GM12878 (cell line): ENCODE results near the gene TMEM272. TPM values are rescaled to one million over a fixed set of nuclear protein-coding genes. Genes with fewer than 3 reads are reported as not detected.

Experiments
- ETV6 ChIP-seq, 2 experiments: fragments of 450-650 bp in 1 of 2; IDR thresholded peaks in 1 of 2; conservative IDR thresholded peaks in 1 of 2; 2 replicates each; pipeline ENCODE4 v1.6.1; 2014; ENCODE audit warnings: antibody characterized with exemption in 1 of 2, borderline replicate concordance in 1 of 2, low read depth in 1 of 2, mild to moderate bottlenecking in 1 of 2, moderate library complexity in 1 of 2
- GABPA ChIP-seq: IDR thresholded peaks from 2 replicates; pipeline ENCODE4 v1.6.1; 2014; ENCODE audit warnings: antibody characterized with exemption, low read depth, mild to moderate bottlenecking, inconsistent platforms
- GATAD2B ChIP-seq: fragments of 450-650 bp; conservative IDR thresholded peaks from 2 replicates; pipeline ENCODE4 v1.6.1; 2017; ENCODE audit warnings: low read depth, mild to moderate bottlenecking, moderate library complexity
- IRF4 ChIP-seq: IDR thresholded peaks from 2 replicates; pipeline ENCODE4 v1.6.1; 2011; ENCODE audit warnings: low read depth, low read length
- JUND ChIP-seq: IDR thresholded peaks from 2 replicates; pipeline ENCODE4 v1.6.1; 2012; ENCODE audit warnings: low read depth, mild to moderate bottlenecking, low read length, improper control_type of control experiment, moderate library complexity
- KAT2A ChIP-seq: conservative IDR thresholded peaks from 2 replicates; pipeline ENCODE4 v1.6.1; 2011; ENCODE audit warnings: low read depth, low read length; ENCODE audit not compliant: control insufficient read depth
- NFIC ChIP-seq: IDR thresholded peaks from 2 replicates; pipeline ENCODE4 v1.6.1; 2012; ENCODE audit warnings: low read depth, mild to moderate bottlenecking, inconsistent platforms, low read length, moderate library complexity
- NFXL1 ChIP-seq: fragments of 450-650 bp; IDR thresholded peaks from 2 replicates; pipeline ENCODE4 v1.6.1; 2017; ENCODE audit warnings: antibody characterized with exemption, mild to moderate bottlenecking, borderline replicate concordance
- NR2C1 ChIP-seq: fragments of 450-650 bp; IDR thresholded peaks from 2 replicates; pipeline ENCODE4 v1.6.1; 2017; ENCODE audit warnings: antibody characterized with exemption, mild to moderate bottlenecking, moderate library complexity
- NR2F1 ChIP-seq: fragments of 450-650 bp; conservative IDR thresholded peaks from 2 replicates; pipeline ENCODE4 v1.6.1; 2017; ENCODE audit warnings: mild to moderate bottlenecking
- PAX5 ChIP-seq: IDR thresholded peaks from 2 replicates; pipeline ENCODE4 v1.6.1; 2011; ENCODE audit warnings: low read depth, low read length, borderline replicate concordance
- RAD51 ChIP-seq: fragments of 450-650 bp; IDR thresholded peaks from 2 replicates; pipeline ENCODE4 v1.6.1; 2016; ENCODE audit warnings: moderate library complexity, mild to moderate bottlenecking, inconsistent platforms
- RELB ChIP-seq: fragments of 450-650 bp; IDR thresholded peaks from 2 replicates; pipeline ENCODE4 v1.6.1; 2017; ENCODE audit warnings: low read depth, mild to moderate bottlenecking, moderate library complexity
- REST ChIP-seq: IDR thresholded peaks from 2 replicates; pipeline ENCODE4 v1.6.1; 2012; ENCODE audit warnings: mild to moderate bottlenecking, low read depth, low read length
- RUNX3 ChIP-seq: IDR thresholded peaks from 2 replicates; pipeline ENCODE4 v1.6.1; 2012; ENCODE audit warnings: low read length, inconsistent platforms
- SPI1 ChIP-seq: IDR thresholded peaks from 2 replicates; pipeline ENCODE4 v1.6.1; 2011; ENCODE audit warnings: low read depth, mild to moderate bottlenecking, low read length, moderate library complexity, borderline replicate concordance; ENCODE audit not compliant: insufficient read depth
- STAT1 ChIP-seq: fragments of 450-650 bp; conservative IDR thresholded peaks from 2 replicates; pipeline ENCODE4 v1.6.1; 2014; ENCODE audit warnings: antibody characterized with exemption, mild to moderate bottlenecking
- STAT3 ChIP-seq: IDR thresholded peaks from 2 replicates; pipeline ENCODE4 v1.6.1; 2011; ENCODE audit warnings: low read depth, low read length, improper control_type of control experiment
- TAF1 ChIP-seq: IDR thresholded peaks from 2 replicates; pipeline ENCODE4 v1.6.1; 2011; ENCODE audit warnings: mild to moderate bottlenecking, low read depth, low read length, borderline replicate concordance
- polyA plus RNA-seq, 11 experiments: library from polyadenylated mRNA; depleted of rRNA in 4 of 11; unstranded in 6 of 11; stranded (reverse) in 5 of 11; fragments of >200 nt; fragmentation: Nextera tagmentation in 4 of 11; fragmentation: Illumina TruSeq in 1 of 11; extraction: Ambion mirVana in 4 of 11; extraction: Trizol in 1 of 11; gene quantifications; 1 replicate in 1 of 11; 2 replicates in 10 of 11; pipeline versions ENCODE4 v1.2.1 to v1.2.3, GENCODE V29; 2011 to 2016; ENCODE audit warnings: inconsistent platforms in 2 of 11, missing spikeins in 2 of 11, low read depth in 1 of 11
- total RNA-seq, 4 experiments: library from RNA; depleted of rRNA in 3 of 4; stranded (reverse); fragments of >200 nt in 3 of 4; fragmentation: Illumina TruSeq in 1 of 4; extraction: Trizol in 1 of 4; gene quantifications; 2 replicates each; pipeline versions ENCODE4 v1.2.1 to v1.2.3, GENCODE V29; 2013 to 2021

The TMEM272 gene
- total and polyA plus RNA-seq, 10 of the 15 experiments (the other 5 are each of a cell fraction or from before 2014, with no cell fraction given): 0.01 to 0.04 TPM; not detected in 8

GRCh38 chr13:51818781-51819511, 26.0 kb downstream of the TMEM272 start (continued):
- no peak for TF ChIP-seq JUND
- TF ChIP-seq IRF4: 0 out of 2 replicates have a peak, but pooled peaks have one; percentile 8
- TF ChIP-seq RUNX3: peak; percentile 77
- TF ChIP-seq STAT1: no peak
- TF ChIP-seq SPI1: peak; percentile 51; the same call in 1 of the 2 replicates
- no peak for TF ChIP-seq STAT3
- TF ChIP-seq NFIC: peak; percentile 38; the same call in 1 of the 2 replicates
- TF ChIP-seq GABPA: no peak
- no peak for TF ChIP-seq REST
- no peak for TF ChIP-seq NR2C1
- peak; percentile 83 for TF ChIP-seq RELB
- TF ChIP-seq TAF1: no peak
- no peak for TF ChIP-seq KAT2A
- no peak for TF ChIP-seq NFXL1
- no peak for TF ChIP-seq ETV6 (conservative IDR thresholded peaks at IDR 0.05 in 1 of 2, IDR thresholded peaks at IDR 0.05 in 1 of 2; ENCODE audit: borderline replicate concordance in 1 of 2, low read depth in 1 of 2)
- TF ChIP-seq RAD51: peak; percentile 30; the same call in 1 of the 2 replicates
- peak; percentile 48; the same call in 1 of the 2 replicates for TF ChIP-seq PAX5
- peak; percentile 65; the same call in 1 of the 2 replicates for TF ChIP-seq NR2F1
- TF ChIP-seq GATAD2B: peak; percentile 60; the same call in 1 of the 2 replicates
